ENCODE measurements around the gene SH3BP5.

The SH3BP5 gene

DNA sequence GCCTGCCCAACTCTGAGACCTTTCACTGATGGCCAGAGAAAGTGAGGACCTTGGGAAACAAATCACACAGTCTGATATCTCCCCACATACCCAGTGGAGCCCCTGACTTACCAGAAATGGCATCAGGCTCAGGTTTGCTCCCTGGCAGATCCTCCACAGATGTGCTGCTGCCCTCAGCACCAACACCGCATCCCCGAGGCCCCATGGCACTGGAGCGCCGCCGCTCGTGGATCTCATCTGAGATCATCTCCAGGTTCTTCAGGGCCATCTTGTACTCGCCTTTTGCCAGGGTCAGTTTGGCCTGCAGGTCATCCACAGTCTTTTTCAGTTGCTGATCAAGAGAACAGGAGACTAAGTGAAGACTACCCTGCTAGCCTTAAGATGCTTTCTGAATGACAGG lies 73.7 kb downstream of the SH3BP5 start:
- Histone ChIP-seq H3K27me3 (ENCODE audit: control insufficient read depth in 2 of 2, insufficient read depth in 2 of 2, low read length in 2 of 2) (no peaks in the 10 kb centered on the region), H3K4me1 (ENCODE audit: control insufficient read depth in 2 of 2, insufficient read depth in 2 of 2, low read length in 2 of 2) (peaks cover 0 to 8% of the 10 kb centered on the region in 2 donors), H3K4me3 (ENCODE audit: low read length in 2 of 2) (no peak overlapping the region), H3K9me3 (ENCODE audit: control insufficient read depth in 2 of 2, low read length in 2 of 2) (no peaks in the 10 kb centered on the region), H3K36me3 (ENCODE audit: control insufficient read depth in 2 of 2, insufficient read depth in 2 of 2, low read length in 2 of 2) (peaks cover 29 to 49% of the 10 kb centered on the region in 2 donors), H3K9ac (ENCODE audit: low read depth in 1 of 2, low read length in 2 of 2) (no peak overlapping the region), H3K27ac (ENCODE audit: low read depth in 2 of 2, low read length in 2 of 2) (no peak overlapping the region)

- Histone ChIP-seq H3K4me1 (ENCODE audit: control insufficient read depth in 2 of 2, insufficient read depth in 2 of 2, low read length in 2 of 2) (peaks cover 0 to 3% of the 10 kb centered on the region in 2 donors), H3K9ac (ENCODE audit: low read depth in 1 of 2, low read length in 2 of 2) (no peak overlapping the region), H3K9me3 (ENCODE audit: control insufficient read depth in 2 of 2, low read length in 2 of 2) (no peaks in the 10 kb centered on the region), H3K27ac (ENCODE audit: low read depth in 2 of 2, low read length in 2 of 2) (no peak overlapping the region), H3K4me3 (ENCODE audit: low read length in 2 of 2) (no peak overlapping the region), H3K36me3 (ENCODE audit: control insufficient read depth in 2 of 2, insufficient read depth in 2 of 2, low read length in 2 of 2) (peaks cover 31 to 59% of the 10 kb centered on the region in 2 donors), H3K27me3 (ENCODE audit: control insufficient read depth in 2 of 2, insufficient read depth in 2 of 2, low read length in 2 of 2) (no peaks in the 10 kb centered on the region)
Measured at GRCh38 chr3:15256861-15257341, 75.5 kb downstream of the SH3BP5 start.

DNA sequence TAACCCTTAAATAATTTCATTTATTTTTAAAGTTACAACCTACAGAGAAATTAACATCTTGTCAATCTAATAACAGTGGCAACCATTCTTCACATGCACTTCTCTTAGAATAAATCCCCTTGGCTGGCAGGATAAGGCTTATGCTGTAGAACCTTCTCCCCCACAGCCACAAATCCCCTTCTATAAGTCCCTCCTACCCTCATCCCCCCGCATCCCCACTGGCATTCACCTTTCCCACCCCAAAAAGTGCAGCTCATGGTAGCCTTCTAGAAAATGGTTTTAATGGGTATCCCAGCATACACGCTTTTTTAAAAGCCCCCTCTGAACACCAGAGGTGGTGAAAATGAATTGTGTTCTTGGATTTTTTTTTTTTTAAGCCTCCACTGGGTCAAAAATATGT lies 77.2 kb downstream of the SH3BP5 start:
- no peaks in the 10 kb centered on the region for H3K4me1 ChIP-seq (ENCODE audit: control insufficient read depth in 2 of 2, insufficient read depth in 2 of 2, low read length in 2 of 2)
- no peaks in the 10 kb centered on the region for H3K9me3 ChIP-seq (ENCODE audit: control insufficient read depth in 2 of 2, low read length in 2 of 2)
- H3K27me3 ChIP-seq (ENCODE audit: control insufficient read depth in 2 of 2, insufficient read depth in 2 of 2, low read length in 2 of 2): no peaks in the 10 kb centered on the region
- H3K36me3 ChIP-seq (ENCODE audit: control insufficient read depth in 2 of 2, insufficient read depth in 2 of 2, low read length in 2 of 2): peaks cover 37 to 69% of the 10 kb centered on the region in 2 donors
- H3K4me3 ChIP-seq (ENCODE audit: low read length in 2 of 2): no peak overlapping the region
- H3K9ac ChIP-seq (ENCODE audit: low read depth in 1 of 2, low read length in 2 of 2): no peak overlapping the region
- H3K27ac ChIP-seq (ENCODE audit: low read depth in 2 of 2, low read length in 2 of 2): no peak overlapping the region

DNA sequence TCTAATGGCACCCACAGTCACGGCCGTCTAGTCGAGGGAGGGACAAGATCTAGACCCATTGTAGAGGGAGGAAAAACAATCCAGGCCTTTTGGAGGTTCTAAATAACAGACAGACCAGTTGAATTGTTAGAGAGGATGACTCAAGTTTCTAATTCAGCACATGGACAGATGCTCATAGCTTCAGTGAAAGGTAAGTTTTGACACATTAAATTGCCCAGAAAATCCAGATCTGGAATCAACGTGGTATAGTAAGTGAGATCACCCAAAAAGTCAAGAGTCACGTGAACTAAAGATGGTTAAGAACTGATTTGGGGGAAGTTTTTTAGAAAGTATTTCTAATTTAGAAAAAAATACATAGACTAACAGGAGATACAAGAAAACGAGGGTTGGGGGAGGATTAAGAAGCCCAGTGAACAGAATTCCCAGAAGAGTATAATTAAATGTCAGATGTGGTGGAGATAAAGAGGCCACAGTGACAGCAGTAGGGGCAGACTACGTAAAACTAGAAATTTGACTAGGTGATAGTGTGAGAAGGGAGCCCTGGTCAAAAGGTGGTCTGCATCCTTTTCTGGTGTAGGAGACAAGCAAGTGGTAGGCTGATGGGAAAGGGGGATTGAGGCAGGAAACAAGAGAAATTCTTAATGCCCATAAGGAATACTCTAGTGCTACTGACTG lies 79.2 kb downstream of the SH3BP5 start:
- H3K36me3 ChIP-seq (ENCODE audit: control insufficient read depth in 2 of 2, insufficient read depth in 2 of 2, low read length in 2 of 2): peaks cover 43 to 66% of the 10 kb centered on the region in 2 donors

GRCh38 chr3:15246186-15246585 lies 86.2 kb downstream of the SH3BP5 start:
- Histone ChIP-seq H3K4me1 (ENCODE audit: control insufficient read depth in 2 of 2, insufficient read depth in 2 of 2, low read length in 2 of 2) (peaks cover 0 to 4% of the 10 kb centered on the region in 2 donors), H3K27me3 (ENCODE audit: control insufficient read depth in 2 of 2, insufficient read depth in 2 of 2, low read length in 2 of 2) (no peaks in the 10 kb centered on the region), H3K4me3 (ENCODE audit: low read length in 2 of 2) (no peak overlapping the region), H3K27ac (ENCODE audit: low read depth in 2 of 2, low read length in 2 of 2) (no peak overlapping the region), H3K36me3 (ENCODE audit: control insufficient read depth in 2 of 2, insufficient read depth in 2 of 2, low read length in 2 of 2) (peaks cover 42 to 47% of the 10 kb centered on the region in 2 donors), H3K9ac (ENCODE audit: low read depth in 1 of 2, low read length in 2 of 2) (no peak overlapping the region), H3K9me3 (ENCODE audit: control insufficient read depth in 2 of 2, low read length in 2 of 2) (no peaks in the 10 kb centered on the region)

More for the DNA sequence above, 79.2 kb downstream of the SH3BP5 start:
- no peak overlapping the region for H3K9ac ChIP-seq (ENCODE audit: low read depth in 1 of 2, low read length in 2 of 2)
- no peaks in the 10 kb centered on the region for H3K9me3 ChIP-seq (ENCODE audit: control insufficient read depth in 2 of 2, low read length in 2 of 2)
- H3K27me3 ChIP-seq (ENCODE audit: control insufficient read depth in 2 of 2, insufficient read depth in 2 of 2, low read length in 2 of 2): no peaks in the 10 kb centered on the region
- H3K4me1 ChIP-seq (ENCODE audit: control insufficient read depth in 2 of 2, insufficient read depth in 2 of 2, low read length in 2 of 2): no peaks in the 10 kb centered on the region
- H3K27ac ChIP-seq (ENCODE audit: low read depth in 2 of 2, low read length in 2 of 2): no peak overlapping the region
- H3K4me3 ChIP-seq (ENCODE audit: low read length in 2 of 2): no peak overlapping the region

- no peaks in the 10 kb centered on the region for H3K9me3 ChIP-seq (ENCODE audit: control insufficient read depth in 2 of 2, low read length in 2 of 2)
- H3K36me3 ChIP-seq (ENCODE audit: control insufficient read depth in 2 of 2, insufficient read depth in 2 of 2, low read length in 2 of 2): peaks cover 51 to 54% of the 10 kb centered on the region in 2 donors
- no peak overlapping the region for H3K4me3 ChIP-seq (ENCODE audit: low read length in 2 of 2)
- no peak overlapping the region for H3K9ac ChIP-seq (ENCODE audit: low read depth in 1 of 2, low read length in 2 of 2)
- no peaks in the 10 kb centered on the region for H3K27me3 ChIP-seq (ENCODE audit: control insufficient read depth in 2 of 2, insufficient read depth in 2 of 2, low read length in 2 of 2)
- peaks cover 0 to 4% of the 10 kb centered on the region in 2 donors for H3K4me1 ChIP-seq (ENCODE audit: control insufficient read depth in 2 of 2, insufficient read depth in 2 of 2, low read length in 2 of 2)
- no peak overlapping the region for H3K27ac ChIP-seq (ENCODE audit: low read depth in 2 of 2, low read length in 2 of 2)
Measured at GRCh38 chr3:15243822-15244482, 88.4 kb downstream of the SH3BP5 start.

DNA sequence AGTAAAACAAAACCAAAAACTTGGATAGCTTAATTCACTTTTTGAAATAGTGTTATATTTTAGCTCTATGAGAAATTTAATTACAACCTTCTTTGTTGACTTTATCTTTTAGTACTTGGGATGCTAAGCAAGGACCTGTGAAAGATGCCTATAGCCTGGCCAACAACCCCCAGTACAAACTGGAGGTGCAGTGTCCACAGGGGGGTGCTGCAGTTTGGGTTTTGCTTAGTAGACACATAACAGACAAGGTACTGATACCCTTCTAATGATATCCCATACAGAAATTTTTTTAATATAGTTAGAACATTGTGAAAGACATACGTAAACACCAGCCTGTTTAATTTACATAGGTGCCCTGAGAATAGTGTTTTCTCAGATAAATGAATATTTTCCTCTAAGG lies 91.0 kb downstream of the SH3BP5 start:
- Histone ChIP-seq H3K4me1 (ENCODE audit: control insufficient read depth in 2 of 2, insufficient read depth in 2 of 2, low read length in 2 of 2) (peaks cover 0 to 2% of the 10 kb centered on the region in 2 donors), H3K27me3 (ENCODE audit: control insufficient read depth in 2 of 2, insufficient read depth in 2 of 2, low read length in 2 of 2) (no peaks in the 10 kb centered on the region), H3K9me3 (ENCODE audit: control insufficient read depth in 2 of 2, low read length in 2 of 2) (no peaks in the 10 kb centered on the region), H3K36me3 (ENCODE audit: control insufficient read depth in 2 of 2, insufficient read depth in 2 of 2, low read length in 2 of 2) (peaks cover 44 to 47% of the 10 kb centered on the region in 2 donors), H3K9ac (ENCODE audit: low read depth in 1 of 2, low read length in 2 of 2) (no peak overlapping the region), H3K4me3 (ENCODE audit: low read length in 2 of 2) (no peak overlapping the region), H3K27ac (ENCODE audit: low read depth in 2 of 2, low read length in 2 of 2) (no peak overlapping the region)

GRCh38 chr3:15229262-15229661 lies 103.1 kb downstream of the SH3BP5 start:
- Histone ChIP-seq H3K36me3 (ENCODE audit: control insufficient read depth in 2 of 2, insufficient read depth in 2 of 2, low read length in 2 of 2) (peaks cover 34 to 55% of the 10 kb centered on the region in 2 donors), H3K27ac (ENCODE audit: low read depth in 2 of 2, low read length in 2 of 2) (no peak overlapping the region), H3K9me3 (ENCODE audit: control insufficient read depth in 2 of 2, low read length in 2 of 2) (no peaks in the 10 kb centered on the region), H3K4me3 (ENCODE audit: low read length in 2 of 2) (no peak overlapping the region), H3K4me1 (ENCODE audit: control insufficient read depth in 2 of 2, insufficient read depth in 2 of 2, low read length in 2 of 2) (no peaks in the 10 kb centered on the region), H3K9ac (ENCODE audit: low read depth in 1 of 2, low read length in 2 of 2) (no peak overlapping the region), H3K27me3 (ENCODE audit: control insufficient read depth in 2 of 2, insufficient read depth in 2 of 2, low read length in 2 of 2) (no peaks in the 10 kb centered on the region)

- peaks cover 40 to 60% of the 10 kb centered on the region in 2 donors for H3K36me3 ChIP-seq (ENCODE audit: control insufficient read depth in 2 of 2, insufficient read depth in 2 of 2, low read length in 2 of 2)
- no peaks in the 10 kb centered on the region for H3K9me3 ChIP-seq (ENCODE audit: control insufficient read depth in 2 of 2, low read length in 2 of 2)
Measured at GRCh38 chr3:15228147-15228546, 104.2 kb downstream of the SH3BP5 start.

More at GRCh38 chr3:15228147-15228546, 104.2 kb downstream of the SH3BP5 start:
- Histone ChIP-seq H3K4me1 (ENCODE audit: control insufficient read depth in 2 of 2, insufficient read depth in 2 of 2, low read length in 2 of 2) (no peaks in the 10 kb centered on the region), H3K9ac (ENCODE audit: low read depth in 1 of 2, low read length in 2 of 2) (no peak overlapping the region), H3K27me3 (ENCODE audit: control insufficient read depth in 2 of 2, insufficient read depth in 2 of 2, low read length in 2 of 2) (no peaks in the 10 kb centered on the region), H3K27ac (ENCODE audit: low read depth in 2 of 2, low read length in 2 of 2) (no peak overlapping the region), H3K4me3 (ENCODE audit: low read length in 2 of 2) (no peak overlapping the region)

All from mucosa of rectum (tissue), 2 donors.